Body of pancreas (tissue), 4 donors: ENCODE results near the gene PPL.

Experiments used
- CTCF ChIP-seq, 7 experiments: fragments of 450-650 bp in 4 of 7; fragments of 200-600 bp in 3 of 7; sonication (generic) in 3 of 7; IDR thresholded peaks; one replicate each; pipeline ENCODE4 v1.5.1; 2016 to 2019; ENCODE audit warnings: antibody characterized with exemption in 7 of 7
- POLR2A ChIP-seq, 3 donors: fragments of 450-650 bp; IDR thresholded peaks; one replicate each; pipeline ENCODE4 v1.6.1; 2016; ENCODE audit warnings: antibody characterized with exemption in 3 of 3, mild to moderate bottlenecking in 2 of 3

DNA sequence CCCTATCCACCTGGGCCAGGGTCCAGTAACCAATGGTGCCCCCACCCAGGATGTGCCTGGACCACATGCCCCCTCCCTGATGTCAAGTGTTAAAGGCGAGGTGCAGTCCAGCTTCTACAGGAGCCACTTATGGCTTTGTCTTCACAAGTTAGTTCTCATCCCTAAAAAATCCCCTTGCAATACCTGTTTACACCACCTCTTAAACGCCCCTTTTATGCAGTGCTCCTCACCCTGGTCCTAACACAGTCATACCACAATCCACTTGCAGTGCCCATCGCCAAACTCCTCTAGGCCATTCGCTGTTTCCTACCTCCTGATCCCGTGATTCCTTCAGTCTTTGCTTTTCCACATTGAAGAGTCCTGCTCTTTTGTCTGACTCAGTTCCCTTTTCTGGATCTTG, 97.0 kb downstream of the PPL start:
- TF ChIP-seq CTCF (IDR thresholded peaks at IDR 0.05) (no peak), POLR2A (IDR thresholded peaks at IDR 0.05) (no peak)
